ENCODE measurements around the gene HCCS. TPM values are rescaled to one million over a fixed set of nuclear protein-coding genes. Genes with fewer than 3 reads are reported as not detected.

HCCS gene
- total RNA-seq, 1 donor from 2014 or later, result 27.9 TPM

DNA sequence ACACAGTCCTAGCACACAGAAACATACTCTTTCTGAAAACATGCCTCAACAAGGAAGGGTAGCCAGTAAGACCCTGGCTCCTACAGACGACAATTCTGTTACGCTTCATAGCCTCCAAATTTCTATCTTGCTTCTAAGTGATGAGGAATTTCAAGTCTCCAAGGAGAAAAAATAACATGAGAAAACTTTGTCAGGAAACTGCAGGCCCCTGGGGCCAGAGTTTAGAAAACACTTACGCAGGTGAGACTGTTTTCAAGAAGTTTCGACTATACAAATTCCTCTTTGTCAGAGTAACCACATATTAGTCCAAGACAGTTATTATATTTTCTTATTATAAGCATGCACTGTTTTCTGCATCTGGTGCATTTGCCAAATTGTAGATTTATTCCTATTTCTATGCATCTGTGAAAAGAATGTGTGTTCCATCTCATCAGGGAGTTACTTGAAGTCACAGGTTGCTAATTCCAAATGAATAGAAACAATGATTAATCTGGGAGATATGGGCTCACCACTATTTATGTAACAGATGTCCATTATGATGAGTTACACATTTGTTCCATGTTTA lies 30.3 kb upstream of the HCCS start:
- Mint-ChIP-seq H3K27ac (ENCODE audit: unreplicated experiment) (peak overlapping the region; percentile 31), H3K4me3 (ENCODE audit: unreplicated experiment) (no peak overlapping the region), H3K27me3 (ENCODE audit: unreplicated experiment) (no peaks in the 10 kb centered on the region), H3K36me3 (ENCODE audit: unreplicated experiment) (no peaks in the 10 kb centered on the region), H3K9me3 (ENCODE audit: unreplicated experiment) (peaks cover 20% of the 10 kb centered on the region), H3K4me1 (ENCODE audit: unreplicated experiment) (peaks cover 30% of the 10 kb centered on the region)
- no peak for DNase-seq (ENCODE audit: extremely low spot score, unreplicated experiment)
- TF ChIP-seq, protein P1, sequence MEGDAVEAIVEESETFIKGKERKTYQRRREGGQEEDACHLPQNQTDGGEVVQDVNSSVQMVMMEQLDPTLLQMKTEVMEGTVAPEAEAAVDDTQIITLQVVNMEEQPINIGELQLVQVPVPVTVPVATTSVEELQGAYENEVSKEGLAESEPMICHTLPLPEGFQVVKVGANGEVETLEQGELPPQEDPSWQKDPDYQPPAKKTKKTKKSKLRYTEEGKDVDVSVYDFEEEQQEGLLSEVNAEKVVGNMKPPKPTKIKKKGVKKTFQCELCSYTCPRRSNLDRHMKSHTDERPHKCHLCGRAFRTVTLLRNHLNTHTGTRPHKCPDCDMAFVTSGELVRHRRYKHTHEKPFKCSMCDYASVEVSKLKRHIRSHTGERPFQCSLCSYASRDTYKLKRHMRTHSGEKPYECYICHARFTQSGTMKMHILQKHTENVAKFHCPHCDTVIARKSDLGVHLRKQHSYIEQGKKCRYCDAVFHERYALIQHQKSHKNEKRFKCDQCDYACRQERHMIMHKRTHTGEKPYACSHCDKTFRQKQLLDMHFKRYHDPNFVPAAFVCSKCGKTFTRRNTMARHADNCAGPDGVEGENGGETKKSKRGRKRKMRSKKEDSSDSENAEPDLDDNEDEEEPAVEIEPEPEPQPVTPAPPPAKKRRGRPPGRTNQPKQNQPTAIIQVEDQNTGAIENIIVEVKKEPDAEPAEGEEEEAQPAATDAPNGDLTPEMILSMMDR (IDR thresholded peaks at IDR 0.05), result no peak

DNA sequence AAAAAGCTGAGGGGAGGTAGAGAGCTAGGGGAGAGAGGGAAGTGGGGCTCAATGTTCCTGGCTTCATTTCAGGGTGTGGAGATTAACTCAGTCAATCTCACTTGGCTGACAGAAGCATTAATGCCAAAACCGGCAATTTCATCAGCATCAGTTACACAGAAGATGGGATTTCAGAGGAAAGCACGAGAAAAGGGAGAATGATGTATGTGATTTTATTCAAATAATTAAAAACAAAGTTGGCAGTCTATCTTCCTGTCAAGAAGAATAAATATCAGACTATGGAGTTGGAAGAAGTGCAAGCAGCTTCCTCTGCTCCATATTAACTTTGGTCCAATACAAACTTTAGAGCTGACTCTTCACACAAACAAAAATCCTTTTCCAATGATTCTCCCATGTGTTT lies 29.6 kb upstream of the HCCS start:
- Mint-ChIP-seq H3K27ac (ENCODE audit: unreplicated experiment) (peak overlapping the region; percentile 31), H3K36me3 (ENCODE audit: unreplicated experiment) (no peaks in the 10 kb centered on the region), H3K4me1 (ENCODE audit: unreplicated experiment) (peaks cover 32% of the 10 kb centered on the region), H3K27me3 (ENCODE audit: unreplicated experiment) (no peaks in the 10 kb centered on the region), H3K4me3 (ENCODE audit: unreplicated experiment) (no peak overlapping the region), H3K9me3 (ENCODE audit: unreplicated experiment) (peaks cover 16% of the 10 kb centered on the region)
- no peak for DNase-seq (ENCODE audit: extremely low spot score, unreplicated experiment)
- TF ChIP-seq, protein P1 (IDR thresholded peaks at IDR 0.05), result no peak

DNA sequence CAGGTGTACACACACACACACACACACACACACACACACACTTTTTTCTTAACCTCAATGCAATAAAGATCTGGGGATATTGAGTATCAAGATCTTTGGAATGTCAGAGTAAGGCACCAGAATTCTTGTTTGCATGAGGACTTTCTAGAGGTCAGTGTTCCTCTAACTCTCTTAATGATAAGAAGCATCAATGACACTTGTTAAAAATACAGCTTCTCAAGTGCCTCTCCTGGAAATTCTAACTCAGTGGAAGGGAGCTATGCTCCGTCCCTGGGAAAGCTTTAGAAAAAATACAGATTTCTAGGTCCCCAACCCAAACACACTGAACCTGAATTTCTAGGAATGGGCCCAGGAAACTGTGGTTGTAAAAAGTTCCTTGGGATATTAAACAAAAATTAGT lies 25.8 kb upstream of the HCCS start:
- TF ChIP-seq, protein P1 (IDR thresholded peaks at IDR 0.05), result no peak
- DNase-seq (ENCODE audit: extremely low spot score, unreplicated experiment), result no peak
- Mint-ChIP-seq H3K27ac (ENCODE audit: unreplicated experiment) (no peak overlapping the region), H3K36me3 (ENCODE audit: unreplicated experiment) (no peaks in the 10 kb centered on the region), H3K9me3 (ENCODE audit: unreplicated experiment) (peaks cover 25% of the 10 kb centered on the region), H3K27me3 (ENCODE audit: unreplicated experiment) (no peaks in the 10 kb centered on the region), H3K4me1 (ENCODE audit: unreplicated experiment) (peaks cover 29% of the 10 kb centered on the region), H3K4me3 (ENCODE audit: unreplicated experiment) (no peak overlapping the region)

DNA sequence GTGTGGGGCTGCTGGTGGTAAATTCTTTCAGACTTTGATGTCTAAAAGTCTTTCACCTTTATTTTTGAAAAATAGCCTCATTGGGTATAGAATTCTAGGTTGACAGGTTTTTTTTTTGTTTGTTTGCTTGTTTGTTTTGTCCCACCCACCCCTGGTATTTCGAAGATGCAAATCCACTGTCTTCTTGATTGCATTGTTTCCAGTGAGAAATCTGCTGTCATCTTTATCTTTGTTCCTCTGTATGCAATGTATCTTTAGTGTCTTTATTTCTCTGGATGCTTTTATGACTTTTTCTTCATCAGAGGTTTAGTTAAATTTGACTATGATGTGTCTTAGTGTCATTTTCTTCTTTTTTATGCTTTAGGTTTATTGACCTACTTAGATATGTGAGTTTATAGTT lies 21.3 kb upstream of the HCCS start:
- no peak overlapping the region for H3K4me3 Mint-ChIP-seq (ENCODE audit: unreplicated experiment)
- no peak for DNase-seq (ENCODE audit: extremely low spot score, unreplicated experiment)
- peaks cover 39% of the 10 kb centered on the region for H3K9me3 Mint-ChIP-seq (ENCODE audit: unreplicated experiment)
- H3K27me3 Mint-ChIP-seq (ENCODE audit: unreplicated experiment), result no peaks in the 10 kb centered on the region
- TF ChIP-seq, protein P1 (IDR thresholded peaks at IDR 0.05), result no peak
- no peak overlapping the region for H3K27ac Mint-ChIP-seq (ENCODE audit: unreplicated experiment)
- H3K36me3 Mint-ChIP-seq (ENCODE audit: unreplicated experiment), result no peaks in the 10 kb centered on the region
- H3K4me1 Mint-ChIP-seq (ENCODE audit: unreplicated experiment), result peaks cover 2% of the 10 kb centered on the region

DNA sequence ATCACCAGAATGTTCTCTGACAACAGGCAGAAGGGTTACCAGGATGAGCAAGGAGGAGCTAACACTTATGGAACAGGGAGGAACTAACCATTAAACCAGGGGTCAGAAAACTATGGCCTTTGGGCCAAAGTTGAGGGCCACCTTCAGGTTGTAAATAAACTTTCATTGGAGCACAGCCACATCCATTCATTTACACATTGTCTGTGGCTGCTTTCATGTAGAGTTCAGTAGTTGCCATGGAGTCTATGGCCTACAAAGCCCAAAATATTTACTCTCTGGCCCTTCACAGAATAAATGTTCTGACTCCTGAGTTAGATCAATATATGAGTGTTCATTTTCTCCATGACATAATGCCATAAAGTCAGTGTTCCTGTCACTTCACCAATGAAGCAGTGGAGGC lies 13.2 kb upstream of the HCCS start:
- Mint-ChIP-seq H3K9me3 (ENCODE audit: unreplicated experiment) (peaks cover 10% of the 10 kb centered on the region), H3K4me1 (ENCODE audit: unreplicated experiment) (peaks cover 8% of the 10 kb centered on the region), H3K27me3 (ENCODE audit: unreplicated experiment) (no peaks in the 10 kb centered on the region), H3K36me3 (ENCODE audit: unreplicated experiment) (no peaks in the 10 kb centered on the region), H3K27ac (ENCODE audit: unreplicated experiment) (no peak overlapping the region), H3K4me3 (ENCODE audit: unreplicated experiment) (no peak overlapping the region)
- TF ChIP-seq, protein P1 (IDR thresholded peaks at IDR 0.05), result no peak
- DNase-seq (ENCODE audit: extremely low spot score, unreplicated experiment), result no peak
